Osteoblast (primary cell): ENCODE data around the gene MTARC1. TPM values are rescaled to one million over a fixed set of nuclear protein-coding genes. Genes with fewer than 3 reads are reported as not detected.

ENCODE experiments used
- DNase-seq: peaks from one replicate; pipeline ENCODE4 v3.0.0; 2011; ENCODE audit warnings: low spot score, mixed read lengths; ENCODE audit not compliant: insufficient read length; ENCODE audit errors: missing footprints
- H2AFZ ChIP-seq: 2 replicates; pipeline ENCODE4 v1.6.0; 2011; ENCODE audit warnings: mild to moderate bottlenecking, low read length
- H3K27ac ChIP-seq: 2 replicates; pipeline ENCODE4 v1.5.1; 2011; ENCODE audit warnings: mild to moderate bottlenecking, low read depth, low read length, moderate library complexity
- H3K27me3 ChIP-seq: 2 replicates; pipeline ENCODE4 v1.6.0; 2012; ENCODE audit warnings: mild to moderate bottlenecking, control low read depth, inconsistent platforms, low read length, moderate library complexity; ENCODE audit not compliant: insufficient read depth
- H3K36me3 ChIP-seq: 2 replicates; pipeline ENCODE4 v1.5.1; 2011; ENCODE audit warnings: mild to moderate bottlenecking, low read length, control low read depth, moderate library complexity; ENCODE audit not compliant: insufficient read depth
- H3K4me1 ChIP-seq: 2 replicates; pipeline ENCODE4 v1.5.1; 2011; ENCODE audit warnings: mild to moderate bottlenecking, low read length, control low read depth, moderate library complexity; ENCODE audit not compliant: insufficient read depth
- H3K4me2 ChIP-seq: 2 replicates; pipeline ENCODE4 v1.6.0; 2011; ENCODE audit warnings: mild to moderate bottlenecking, low read length; ENCODE audit not compliant: insufficient read depth
- H3K4me3 ChIP-seq: fragments of 200-600 bp; sonication (generic); 3 replicates; pipeline ENCODE4 v1.5.1; 2012; ENCODE audit warnings: mild to moderate bottlenecking, low read length, inconsistent platforms; ENCODE audit not compliant: insufficient read depth
- H3K79me2 ChIP-seq: 2 replicates; pipeline ENCODE4 v1.6.0; 2012; ENCODE audit warnings: mild to moderate bottlenecking, low read length, control low read depth, inconsistent platforms; ENCODE audit not compliant: insufficient read depth
- H3K9me3 ChIP-seq: 2 replicates; pipeline ENCODE4 v1.5.1; 2011; ENCODE audit warnings: low read depth, low read length, control low read depth
- H4K20me1 ChIP-seq: 2 replicates; pipeline ENCODE4 v1.6.0; 2012; ENCODE audit warnings: mild to moderate bottlenecking, low read length, control low read depth; ENCODE audit not compliant: insufficient read depth
- total RNA-seq: library from RNA; depleted of rRNA; stranded (reverse); fragments of >200 nt; gene quantifications from 2 replicates; pipeline ENCODE4 v1.2.3, GENCODE V29; 2012
- TF ChIP-seq, protein P1 (sequence below): IDR thresholded peaks from 2 replicates; pipeline ENCODE4 v1.5.1; 2011; ENCODE audit warnings: mild to moderate bottlenecking, low read depth, low read length, moderate library complexity; ENCODE audit errors: extremely low read depth

MTARC1 gene
- total RNA-seq, 1 donor: 2.9 TPM

GRCh38 chr1:220809187-220809550 is 22.5 kb downstream of the MTARC1 start:
- Histone ChIP-seq H3K4me3 (no peak overlapping the region), H3K27ac (no peak overlapping the region), H3K9me3 (no peaks in the 10 kb centered on the region), H3K36me3 (no peaks in the 10 kb centered on the region), H4K20me1 (no peaks in the 10 kb centered on the region), H3K4me2 (no peak overlapping the region), H2AFZ (no peak overlapping the region), H3K4me1 (peaks cover 3% of the 10 kb centered on the region), H3K79me2 (no peaks in the 10 kb centered on the region), H3K27me3 (no peaks in the 10 kb centered on the region)
- DNase-seq: no peak
- TF ChIP-seq, protein P1, sequence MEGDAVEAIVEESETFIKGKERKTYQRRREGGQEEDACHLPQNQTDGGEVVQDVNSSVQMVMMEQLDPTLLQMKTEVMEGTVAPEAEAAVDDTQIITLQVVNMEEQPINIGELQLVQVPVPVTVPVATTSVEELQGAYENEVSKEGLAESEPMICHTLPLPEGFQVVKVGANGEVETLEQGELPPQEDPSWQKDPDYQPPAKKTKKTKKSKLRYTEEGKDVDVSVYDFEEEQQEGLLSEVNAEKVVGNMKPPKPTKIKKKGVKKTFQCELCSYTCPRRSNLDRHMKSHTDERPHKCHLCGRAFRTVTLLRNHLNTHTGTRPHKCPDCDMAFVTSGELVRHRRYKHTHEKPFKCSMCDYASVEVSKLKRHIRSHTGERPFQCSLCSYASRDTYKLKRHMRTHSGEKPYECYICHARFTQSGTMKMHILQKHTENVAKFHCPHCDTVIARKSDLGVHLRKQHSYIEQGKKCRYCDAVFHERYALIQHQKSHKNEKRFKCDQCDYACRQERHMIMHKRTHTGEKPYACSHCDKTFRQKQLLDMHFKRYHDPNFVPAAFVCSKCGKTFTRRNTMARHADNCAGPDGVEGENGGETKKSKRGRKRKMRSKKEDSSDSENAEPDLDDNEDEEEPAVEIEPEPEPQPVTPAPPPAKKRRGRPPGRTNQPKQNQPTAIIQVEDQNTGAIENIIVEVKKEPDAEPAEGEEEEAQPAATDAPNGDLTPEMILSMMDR: no peak

- TF ChIP-seq, protein P1: no peak
- H3K4me3 ChIP-seq: no peak overlapping the region
Observed at GRCh38 chr1:220809704-220810103, 23.0 kb downstream of the MTARC1 start.

GRCh38 chr1:220810179-220810653 is 23.5 kb downstream of the MTARC1 start:
- Histone ChIP-seq H3K9me3 (no peaks in the 10 kb centered on the region), H3K4me3 (peak overlapping the region; percentile 62), H3K36me3 (no peaks in the 10 kb centered on the region), H3K4me2 (peak overlapping the region; percentile 78), H2AFZ (peak overlapping the region; percentile 84), H4K20me1 (no peaks in the 10 kb centered on the region), H3K27me3 (no peaks in the 10 kb centered on the region), H3K79me2 (no peaks in the 10 kb centered on the region), H3K4me1 (peaks cover 2% of the 10 kb centered on the region), H3K27ac (no peak overlapping the region)
- TF ChIP-seq, protein P1: peak; percentile 95
- DNase-seq: peak; percentile 87

More at GRCh38 chr1:220809704-220810103, 23.0 kb downstream of the MTARC1 start:
- Histone ChIP-seq H3K4me1 (peaks cover 2% of the 10 kb centered on the region), H3K36me3 (no peaks in the 10 kb centered on the region), H3K79me2 (no peaks in the 10 kb centered on the region), H2AFZ (no peak overlapping the region), H3K27me3 (no peaks in the 10 kb centered on the region), H3K9me3 (no peaks in the 10 kb centered on the region), H3K4me2 (no peak overlapping the region), H4K20me1 (no peaks in the 10 kb centered on the region), H3K27ac (no peak overlapping the region)
- DNase-seq: no peak

DNA sequence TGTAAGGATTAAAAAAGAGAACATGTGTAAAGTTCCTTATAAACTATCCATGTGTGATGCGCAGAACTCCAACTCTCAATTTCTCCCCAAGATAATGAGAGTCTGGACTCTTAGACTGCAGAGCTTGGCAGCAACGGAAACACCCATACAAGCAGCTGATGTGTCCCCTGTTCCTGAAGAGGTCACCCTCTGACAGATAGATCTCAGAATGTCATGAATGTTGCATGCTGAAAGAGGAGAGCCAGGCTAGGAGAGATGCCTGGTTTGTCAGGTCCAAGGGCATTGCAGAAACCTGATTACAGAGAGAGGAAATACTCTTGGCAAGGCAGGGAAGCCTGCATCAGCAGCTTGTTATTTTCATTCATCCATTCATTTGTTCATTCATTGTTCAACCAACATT is 24.2 kb downstream of the MTARC1 start:
- H3K4me3 ChIP-seq: no peak overlapping the region
- peaks cover 2% of the 10 kb centered on the region for H3K4me1 ChIP-seq
- no peaks in the 10 kb centered on the region for H4K20me1 ChIP-seq
- TF ChIP-seq, protein P1: no peak
- no peaks in the 10 kb centered on the region for H3K36me3 ChIP-seq
- no peaks in the 10 kb centered on the region for H3K27me3 ChIP-seq
- H3K4me2 ChIP-seq: no peak overlapping the region
- no peaks in the 10 kb centered on the region for H3K79me2 ChIP-seq
- no peak for DNase-seq
- no peaks in the 10 kb centered on the region for H3K9me3 ChIP-seq
- no peak overlapping the region for H3K27ac ChIP-seq
- no peak overlapping the region for H2AFZ ChIP-seq
